NB4 (cell line): Measurements from ENCODE around the gene KL.

Experiments
- DNase-seq: peaks from one replicate; pipeline ENCODE4 v3.0.0; 2010; ENCODE audit warnings: low read depth
- H3K4me3 ChIP-seq: one replicate; pipeline ENCODE4 v1.5.1; 2011; ENCODE audit warnings: mild to moderate bottlenecking, low read depth, low read length, moderate library complexity
- MYC ChIP-seq: IDR thresholded peaks from 2 replicates; pipeline ENCODE4 v1.6.1; 2011; ENCODE audit warnings: low read depth, low read length
- POLR2A ChIP-seq: IDR thresholded peaks from 2 replicates; pipeline ENCODE4 v1.6.1; 2011; ENCODE audit warnings: mild to moderate bottlenecking; ENCODE audit not compliant: insufficient read length; ENCODE audit errors: extremely low read depth
- TF ChIP-seq, protein P1 (sequence below): IDR thresholded peaks from one replicate; pipeline ENCODE4 v1.5.1; 2012; ENCODE audit warnings: low read depth, low read length
- TF ChIP-seq, protein P2 (sequence below): IDR thresholded peaks from 2 replicates; pipeline ENCODE4 v1.6.1; 2011; ENCODE audit warnings: low read depth, low read length

The KL gene

DNA sequence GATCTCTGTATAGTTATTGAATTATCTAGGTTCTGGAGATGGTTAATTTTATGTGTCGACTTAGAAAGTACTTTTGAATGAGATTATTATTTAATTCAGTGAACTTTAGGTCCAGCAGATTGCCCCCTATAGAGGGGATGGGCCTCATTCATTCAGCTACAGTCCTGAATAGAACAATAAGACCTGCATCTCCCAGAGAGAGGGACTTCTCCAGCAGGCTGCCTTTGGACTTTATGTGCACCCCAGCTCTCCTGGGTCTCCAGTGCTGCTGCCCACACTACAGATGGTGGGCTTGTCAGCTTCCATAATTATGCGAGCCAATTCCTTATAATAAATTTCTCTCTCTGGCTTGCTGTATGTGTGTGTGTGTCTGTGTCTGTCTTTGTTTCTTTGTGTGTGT is 39.3 kb upstream of the KL start:
- TF ChIP-seq MYC: no peak
- no peak for TF ChIP-seq POLR2A
- TF ChIP-seq, protein P1, sequence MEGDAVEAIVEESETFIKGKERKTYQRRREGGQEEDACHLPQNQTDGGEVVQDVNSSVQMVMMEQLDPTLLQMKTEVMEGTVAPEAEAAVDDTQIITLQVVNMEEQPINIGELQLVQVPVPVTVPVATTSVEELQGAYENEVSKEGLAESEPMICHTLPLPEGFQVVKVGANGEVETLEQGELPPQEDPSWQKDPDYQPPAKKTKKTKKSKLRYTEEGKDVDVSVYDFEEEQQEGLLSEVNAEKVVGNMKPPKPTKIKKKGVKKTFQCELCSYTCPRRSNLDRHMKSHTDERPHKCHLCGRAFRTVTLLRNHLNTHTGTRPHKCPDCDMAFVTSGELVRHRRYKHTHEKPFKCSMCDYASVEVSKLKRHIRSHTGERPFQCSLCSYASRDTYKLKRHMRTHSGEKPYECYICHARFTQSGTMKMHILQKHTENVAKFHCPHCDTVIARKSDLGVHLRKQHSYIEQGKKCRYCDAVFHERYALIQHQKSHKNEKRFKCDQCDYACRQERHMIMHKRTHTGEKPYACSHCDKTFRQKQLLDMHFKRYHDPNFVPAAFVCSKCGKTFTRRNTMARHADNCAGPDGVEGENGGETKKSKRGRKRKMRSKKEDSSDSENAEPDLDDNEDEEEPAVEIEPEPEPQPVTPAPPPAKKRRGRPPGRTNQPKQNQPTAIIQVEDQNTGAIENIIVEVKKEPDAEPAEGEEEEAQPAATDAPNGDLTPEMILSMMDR: no peak
- TF ChIP-seq, protein P2, sequence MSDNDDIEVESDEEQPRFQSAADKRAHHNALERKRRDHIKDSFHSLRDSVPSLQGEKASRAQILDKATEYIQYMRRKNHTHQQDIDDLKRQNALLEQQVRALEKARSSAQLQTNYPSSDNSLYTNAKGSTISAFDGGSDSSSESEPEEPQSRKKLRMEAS: no peak
- H3K4me3 ChIP-seq: no peak overlapping the region
- DNase-seq: no peak

DNA sequence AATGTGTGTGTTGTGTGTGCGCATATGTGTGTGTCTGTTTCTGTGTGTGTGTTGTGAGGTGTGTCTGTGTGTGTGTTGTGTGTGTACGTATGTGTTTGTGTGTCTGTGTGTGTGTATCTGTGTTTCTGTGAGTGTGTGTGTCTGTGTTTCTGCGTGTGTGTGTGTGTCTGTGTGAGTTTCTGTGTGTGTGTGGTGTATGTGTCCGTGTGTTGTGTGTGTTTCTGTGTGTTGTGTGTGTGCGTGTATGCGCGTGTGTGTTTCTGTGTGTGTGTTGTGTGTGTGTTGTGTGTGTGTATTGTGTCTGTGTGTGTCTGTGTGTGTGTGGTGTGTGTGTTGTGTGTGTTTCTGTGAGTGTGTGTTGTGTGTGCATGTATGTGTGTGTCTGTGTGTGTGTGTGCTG is 38.9 kb upstream of the KL start:
- no peak overlapping the region for H3K4me3 ChIP-seq
- DNase-seq: no peak
- no peak for TF ChIP-seq MYC
- TF ChIP-seq, protein P2: no peak

DNA sequence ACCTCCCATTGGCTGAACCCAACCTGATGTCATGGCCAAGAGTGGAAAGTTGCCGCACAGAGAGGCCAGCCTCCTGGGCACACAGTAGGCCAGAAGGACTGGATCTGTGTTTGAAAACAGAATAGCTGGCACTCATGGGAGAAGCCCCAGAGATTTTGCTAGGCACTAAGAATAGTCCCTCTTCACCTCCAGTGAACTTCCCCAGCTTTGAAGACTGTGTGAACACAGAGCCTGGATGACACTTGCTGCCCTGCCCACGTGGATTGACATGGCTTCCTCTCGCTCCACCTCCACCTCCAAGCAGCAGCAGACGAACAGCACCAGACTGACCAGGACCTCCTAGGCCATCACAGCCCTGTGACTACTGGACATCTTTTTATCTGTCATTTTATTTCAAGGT is 37.9 kb upstream of the KL start:
- no peak for DNase-seq
- H3K4me3 ChIP-seq: no peak overlapping the region
- TF ChIP-seq MYC: no peak
- TF ChIP-seq, protein P1: no peak
- TF ChIP-seq, protein P2: no peak
- no peak for TF ChIP-seq POLR2A

DNA sequence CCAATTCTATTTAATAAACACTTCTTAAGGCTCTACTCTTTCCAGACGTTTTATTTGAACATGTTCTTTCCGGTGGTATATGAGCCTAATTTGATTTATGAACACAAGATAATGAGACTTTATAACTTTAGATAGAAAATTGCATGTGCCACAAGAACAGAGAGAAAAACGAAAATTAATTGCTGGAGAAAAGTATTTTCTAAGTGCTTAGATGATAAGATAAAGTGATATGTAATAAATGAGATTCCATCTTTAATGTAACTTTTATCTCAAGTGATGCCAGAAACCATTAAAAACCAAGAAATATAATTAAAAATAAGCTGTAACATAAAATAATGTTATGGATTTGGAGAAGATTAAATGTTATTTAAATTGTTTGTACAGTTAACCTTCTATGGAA is 33.2 kb upstream of the KL start:
- no peak for DNase-seq
- TF ChIP-seq POLR2A: no peak
- TF ChIP-seq, protein P2: no peak
- TF ChIP-seq MYC: no peak
- TF ChIP-seq, protein P1: no peak

DNA sequence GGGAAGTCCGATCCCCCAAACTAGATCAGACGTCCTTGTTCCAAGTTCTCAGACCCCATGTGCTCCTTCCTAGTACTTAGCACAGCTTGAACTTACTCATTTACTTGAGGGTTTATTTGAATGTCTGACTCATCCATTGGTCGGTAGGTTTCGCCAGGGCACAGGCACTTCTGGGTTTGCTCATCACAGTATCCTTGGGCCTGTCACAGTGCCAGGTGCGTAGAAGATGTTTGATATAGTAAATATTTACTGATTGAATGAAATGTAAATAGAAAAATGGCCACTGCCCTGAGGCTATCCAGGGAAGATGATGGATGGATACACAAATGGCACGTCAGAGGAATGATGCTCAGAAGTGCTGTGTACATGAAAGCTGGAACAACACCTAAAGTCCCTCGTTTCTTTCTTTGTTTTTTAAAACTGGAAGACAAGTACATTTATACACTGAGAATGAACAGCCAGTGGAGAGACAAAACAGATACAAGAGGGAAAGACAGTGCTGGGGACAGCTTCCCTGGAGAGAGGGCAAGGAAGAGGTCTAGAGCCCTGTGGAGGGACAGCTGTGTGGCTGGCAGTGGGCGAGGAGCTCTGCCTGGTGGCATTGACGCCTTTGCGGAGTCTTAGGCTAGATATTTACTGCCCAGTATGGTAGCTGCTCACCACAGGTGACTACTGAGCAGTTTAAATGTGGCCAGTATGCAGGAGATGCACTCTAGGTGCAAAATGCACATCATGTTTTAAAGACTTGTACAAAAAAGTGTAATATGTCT is 31.2 kb upstream of the KL start:
- no peak overlapping the region for H3K4me3 ChIP-seq
- DNase-seq: no peak
- TF ChIP-seq MYC (no peak), POLR2A (no peak)
- TF ChIP-seq, protein P2: no peak
- TF ChIP-seq, protein P1: no peak

More for the DNA sequence above, 33.2 kb upstream of the KL start:
- no peak overlapping the region for H3K4me3 ChIP-seq

DNA sequence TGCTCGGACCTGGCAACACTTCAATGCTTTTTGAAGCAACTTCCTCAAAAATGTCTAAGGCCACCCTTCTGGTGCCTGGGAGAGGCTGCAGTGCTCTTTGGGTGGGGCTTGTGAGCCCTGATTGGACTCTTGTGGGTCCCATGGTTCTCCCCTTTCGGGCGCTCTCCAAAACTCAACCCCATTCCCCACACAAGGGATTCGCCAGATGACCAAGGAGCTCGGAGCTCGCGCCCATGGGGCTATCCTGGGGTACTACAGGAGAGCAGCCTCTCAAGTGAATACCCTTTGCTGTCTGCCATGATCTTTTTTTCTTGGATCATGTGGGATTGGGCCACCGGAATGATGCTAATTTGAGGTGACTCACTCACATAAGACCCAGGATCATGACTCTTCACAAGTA is 29.7 kb upstream of the KL start:
- no peak for DNase-seq
- no peak overlapping the region for H3K4me3 ChIP-seq
- TF ChIP-seq, protein P2: no peak
- TF ChIP-seq POLR2A (no peak), MYC (no peak)
- TF ChIP-seq, protein P1: no peak
